GM19351 (cell line): ENCODE results near the gene JADE2.
A peak's percentile ranks its signal among the peaks of the same experiment; 100 is the strongest.
"Not testable (repeated sequence)": the region's sequence is repeated elsewhere in the genome, so short reads cannot be mapped to it uniquely, and the experiment has no call there.

Experiments used
- ATAC-seq: cut with Tn5 transposase; IDR thresholded peaks from one replicate; pipeline ENCODE4 v1.9.1; 2021; ENCODE audit warnings: mild to moderate bottlenecking, moderate library complexity; ENCODE audit not compliant: unreplicated experiment

The JADE2 gene

DNA sequence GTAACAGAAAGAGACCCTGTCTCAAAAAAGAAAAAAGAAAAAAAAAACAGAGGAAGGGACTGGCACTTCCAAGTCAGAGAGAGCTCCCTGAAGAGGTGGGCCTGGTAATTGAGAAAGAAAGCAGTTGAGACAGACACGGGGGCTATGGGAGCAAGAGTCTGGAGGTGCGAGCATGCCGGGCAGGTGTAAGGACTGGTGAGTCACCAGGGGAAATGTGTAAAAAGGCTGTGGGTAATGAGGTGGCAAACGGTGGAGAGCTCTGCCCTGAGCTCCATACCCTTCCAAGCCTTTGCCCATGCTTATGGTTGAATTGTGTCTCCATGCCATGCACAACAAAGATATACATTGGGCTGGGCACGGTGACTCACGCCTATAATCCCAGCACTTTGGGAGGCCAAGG, 18.0 kb upstream of the JADE2 start:
- ATAC-seq = no peak

DNA sequence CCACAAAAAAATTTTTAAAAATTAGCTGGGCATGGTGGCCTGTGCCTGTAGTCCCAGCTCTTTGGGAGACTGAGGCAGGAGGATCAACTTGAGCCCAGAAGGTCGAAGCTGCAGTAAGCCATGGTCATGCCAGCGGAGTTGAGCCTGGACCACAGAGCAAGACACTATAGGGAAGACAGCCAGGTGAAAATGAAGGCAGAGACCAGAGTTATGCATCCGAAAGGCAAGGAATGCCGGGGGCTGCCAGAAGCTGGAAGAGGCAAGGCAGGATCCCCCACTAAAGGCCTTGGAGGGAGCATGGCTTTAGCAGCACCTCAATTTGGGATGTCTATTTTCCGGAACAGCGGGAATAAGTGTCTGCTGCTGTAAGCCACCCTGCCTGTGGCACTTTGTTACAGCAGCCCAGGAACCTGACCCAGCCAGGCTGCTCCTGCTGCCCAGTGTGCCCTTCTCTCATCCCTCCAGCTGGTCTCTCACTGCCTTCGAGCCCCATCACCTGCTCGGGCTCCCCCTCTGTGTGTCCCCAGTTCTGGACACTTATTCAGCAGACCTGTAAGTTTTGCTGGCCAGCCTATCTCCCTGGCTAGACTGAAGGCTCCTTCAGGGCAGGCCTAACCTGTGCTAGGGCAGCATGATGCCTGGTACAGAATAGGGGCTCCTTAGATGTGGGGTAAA, 16.8 kb upstream of the JADE2 start:
- no peak for ATAC-seq

DNA sequence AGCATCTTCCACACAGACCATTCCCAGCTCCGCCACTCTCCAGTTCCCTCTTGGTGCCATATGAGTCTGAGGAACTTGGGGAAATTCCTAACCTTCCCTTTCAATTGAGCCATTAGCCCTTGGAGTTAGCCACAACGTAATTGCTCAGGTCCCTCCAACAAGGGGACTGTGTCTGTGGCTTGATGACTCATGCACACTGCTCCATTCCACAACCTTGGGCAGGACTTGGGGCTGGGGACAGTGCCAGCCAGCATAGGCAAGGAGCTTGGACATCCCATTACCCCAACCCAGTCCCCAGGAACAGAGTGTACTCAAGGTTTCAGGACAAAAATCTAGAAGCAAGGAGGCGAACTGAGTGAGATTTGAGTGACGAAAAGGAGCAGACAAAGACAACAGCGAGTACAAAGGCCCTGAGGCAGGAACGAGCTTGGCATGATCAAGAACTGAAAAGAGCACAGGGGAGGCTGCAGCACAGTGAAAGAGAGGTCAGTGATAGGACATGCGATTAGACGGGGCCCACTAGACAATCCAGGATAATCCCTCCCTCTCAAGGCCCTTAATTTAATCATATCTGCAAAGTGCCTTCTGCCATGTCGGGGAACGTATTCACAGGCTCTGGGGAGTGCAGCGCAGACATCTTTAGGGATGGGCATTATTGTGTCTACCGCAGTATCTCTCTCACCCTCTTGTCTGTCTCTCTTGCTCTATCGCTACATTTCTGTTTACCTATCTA, 16.0 kb upstream of the JADE2 start:
- ATAC-seq = no peak

DNA sequence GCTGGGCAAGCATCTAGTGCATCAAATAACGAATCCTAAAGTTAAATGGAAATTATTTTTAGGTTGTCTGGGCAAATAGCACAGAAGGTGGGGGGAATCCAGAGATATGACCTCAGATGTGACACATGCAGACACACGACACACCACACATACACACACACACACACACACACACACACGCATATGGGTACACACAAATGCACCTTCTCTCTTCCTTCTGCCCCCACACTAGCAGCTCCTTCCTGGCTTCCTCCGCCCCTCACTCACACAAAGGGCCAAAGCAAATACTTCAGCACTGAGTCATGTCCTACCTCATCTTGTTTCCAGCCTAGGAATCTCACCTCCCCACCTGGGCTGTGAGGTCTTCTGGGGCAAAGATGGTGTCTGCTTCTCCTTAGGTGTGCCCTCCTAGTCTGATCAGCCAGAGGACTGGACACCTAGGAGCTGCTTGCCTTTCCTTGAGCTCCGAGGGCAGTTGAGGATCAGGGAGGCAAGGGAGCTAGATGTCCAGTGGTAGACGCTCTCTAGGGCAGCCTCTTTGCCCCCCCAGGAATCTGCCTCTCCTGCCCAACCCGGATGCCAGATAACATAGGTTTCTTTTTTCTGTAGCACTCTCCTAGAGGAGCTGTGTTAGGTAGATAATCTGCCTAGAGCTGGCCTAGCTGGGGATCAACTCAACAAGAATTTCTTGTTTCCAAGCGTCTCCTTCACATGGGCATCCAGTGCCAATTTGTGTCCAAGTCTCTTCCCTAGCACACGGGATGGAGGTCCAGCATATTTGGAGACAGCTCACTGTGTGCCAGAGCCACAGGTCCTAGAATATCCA, 14.3 kb upstream of the JADE2 start:
- no peak for ATAC-seq

DNA sequence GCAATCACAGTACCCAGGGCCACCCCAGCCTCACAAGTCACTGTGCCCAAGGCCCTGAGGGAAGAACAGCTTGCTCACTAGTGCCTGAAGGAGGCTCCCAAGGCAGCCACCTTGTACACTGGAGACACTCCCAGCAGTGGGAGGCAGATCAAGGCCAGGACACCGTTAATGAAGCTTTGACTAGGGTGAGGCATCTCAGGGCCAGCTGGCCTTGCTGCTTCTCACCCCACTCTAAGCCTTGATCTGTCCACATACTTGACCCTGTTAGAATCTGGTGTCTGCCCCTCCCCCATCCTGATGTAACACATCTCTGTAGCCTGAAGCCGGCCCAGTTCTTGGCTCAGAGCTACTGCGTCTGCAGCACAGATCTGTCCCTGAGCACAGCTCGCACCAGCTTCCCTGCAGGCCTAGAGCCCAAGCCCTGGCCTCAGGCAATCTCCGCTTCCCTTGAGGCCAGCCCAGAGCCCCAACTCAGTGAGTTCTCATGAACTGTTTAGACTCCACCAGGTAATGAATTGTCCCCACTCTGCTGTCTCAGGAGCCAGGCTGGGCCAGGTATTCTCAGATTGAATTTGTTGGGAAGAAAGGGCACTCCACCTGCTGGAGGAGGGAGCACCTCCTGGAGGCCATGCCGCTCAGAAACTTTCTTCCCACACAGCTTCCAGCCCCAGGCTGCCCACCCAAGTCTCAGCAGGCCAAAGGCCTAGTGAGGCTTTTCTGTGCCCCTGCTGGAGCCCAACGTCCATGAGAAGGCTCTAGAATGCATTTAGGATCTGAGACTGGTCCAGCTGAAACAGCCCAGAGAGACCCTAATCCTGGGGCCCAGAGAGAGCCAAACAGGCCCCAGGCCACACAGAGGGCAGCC, 13.4 kb upstream of the JADE2 start:
- ATAC-seq = no peak

DNA sequence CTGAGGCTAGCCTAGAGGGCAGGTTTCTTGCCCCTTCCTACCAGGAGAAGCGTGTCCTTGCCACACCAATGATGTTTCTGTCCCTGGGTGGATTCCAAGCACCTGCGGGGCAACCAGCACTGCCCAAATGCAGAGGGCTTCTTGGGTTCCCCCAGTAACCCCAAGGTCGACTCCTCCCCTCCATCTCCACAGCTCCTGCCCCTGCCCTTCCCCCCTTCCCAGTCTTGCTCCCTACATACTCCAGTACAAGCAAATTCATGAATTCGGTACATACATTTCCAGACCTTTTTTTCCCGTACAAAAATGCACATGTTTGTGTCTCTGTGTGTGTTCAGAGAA, 12.8 kb upstream of the JADE2 start:
- ATAC-seq = no peak

DNA sequence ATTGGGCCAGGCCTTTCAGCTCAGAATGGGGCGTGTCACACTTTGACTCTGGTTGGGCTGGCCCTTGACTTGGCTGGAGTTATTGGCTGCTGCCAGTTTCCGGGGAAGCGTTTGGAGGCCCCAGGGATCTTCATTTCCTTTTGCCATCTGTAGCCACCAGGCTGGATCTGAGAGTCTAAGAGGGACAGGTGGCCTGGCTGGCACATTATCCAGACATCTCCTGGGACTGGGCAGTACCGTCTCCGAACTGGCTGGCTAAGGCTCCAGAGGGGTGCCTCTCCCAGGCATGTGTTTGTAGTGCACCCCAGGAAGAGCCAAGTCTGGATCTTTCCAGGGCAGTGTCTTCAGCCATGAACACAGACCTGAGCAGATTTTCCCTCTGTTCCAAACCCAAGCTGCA, 9.7 kb upstream of the JADE2 start:
- ATAC-seq = no peak

DNA sequence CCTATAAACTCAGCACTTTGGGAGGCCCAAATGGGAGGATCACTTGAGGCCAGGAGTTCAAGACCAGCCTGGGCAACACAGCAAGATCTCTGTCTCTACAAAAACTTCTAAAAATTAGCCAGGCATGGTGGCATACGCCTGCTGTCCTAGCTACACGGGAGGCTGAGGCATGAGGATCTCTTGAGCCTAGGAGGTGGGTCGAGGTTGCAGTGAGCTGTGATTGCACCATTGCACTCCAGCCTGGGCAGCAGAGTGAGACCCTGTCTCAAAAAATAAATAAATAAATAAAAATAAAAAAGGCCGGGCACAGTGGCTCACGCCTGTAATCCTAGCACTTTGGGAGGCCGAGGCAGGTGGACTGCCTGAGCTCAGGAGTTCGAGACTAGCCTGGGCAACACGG, 8.5 kb upstream of the JADE2 start:
- not testable (repeated sequence) for ATAC-seq

DNA sequence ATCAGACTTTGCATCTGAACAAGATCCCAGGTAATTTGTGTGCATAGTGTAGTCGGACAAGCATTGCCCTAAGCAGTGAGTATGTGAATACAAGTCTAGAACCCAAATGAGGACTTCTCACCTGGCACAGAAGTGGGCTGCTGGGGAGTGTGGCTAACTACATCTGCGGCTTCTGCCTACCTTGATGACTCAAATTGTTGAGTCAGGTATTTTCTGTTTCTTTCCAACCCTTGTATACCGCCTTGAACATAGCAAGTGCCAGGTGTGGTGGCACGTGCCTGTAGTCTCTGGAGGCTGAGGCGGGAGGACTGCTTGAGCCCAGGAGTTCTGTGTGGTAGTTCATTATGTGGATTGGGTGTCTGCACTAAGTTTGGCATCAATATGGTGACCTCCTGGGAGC, 7.9 kb upstream of the JADE2 start:
- no peak for ATAC-seq

DNA sequence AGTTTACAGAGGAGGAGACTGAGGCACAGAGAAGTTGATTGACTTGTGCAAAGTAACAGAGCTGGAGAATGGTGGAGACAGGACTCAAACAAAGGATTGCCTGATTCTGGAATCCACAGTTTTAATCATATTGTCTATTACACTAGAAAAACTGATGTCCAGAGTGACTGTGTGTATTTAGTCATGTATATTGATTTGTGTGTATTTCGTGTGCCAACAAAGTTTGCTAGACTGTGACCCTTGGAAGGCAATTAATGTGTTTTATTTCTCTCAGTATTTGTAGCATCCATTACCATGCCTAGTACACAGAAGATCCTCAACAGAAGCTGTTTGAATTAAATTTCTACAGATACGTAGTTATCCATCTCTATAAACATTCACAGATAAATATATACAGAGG, 5.5 kb upstream of the JADE2 start:
- no peak for ATAC-seq

DNA sequence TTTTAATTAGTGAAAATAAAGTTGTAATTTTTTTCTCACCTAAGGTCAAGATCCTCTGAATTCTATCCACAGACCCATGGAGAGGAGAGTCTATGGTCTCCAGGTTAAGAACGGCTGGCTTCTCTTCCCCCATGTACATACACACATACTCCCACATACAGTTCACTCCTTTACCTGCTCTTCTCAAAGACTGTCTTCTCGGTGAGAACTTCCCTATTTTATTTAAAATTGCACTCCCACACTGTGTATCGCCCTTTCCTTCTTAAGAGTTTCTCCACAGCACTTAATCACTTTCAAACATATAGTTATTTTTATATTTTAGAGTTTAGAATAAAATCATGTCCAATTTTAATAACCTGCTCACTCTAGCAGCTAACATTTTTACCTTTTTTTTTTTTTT, 3.6 kb upstream of the JADE2 start:
- no peak for ATAC-seq

DNA sequence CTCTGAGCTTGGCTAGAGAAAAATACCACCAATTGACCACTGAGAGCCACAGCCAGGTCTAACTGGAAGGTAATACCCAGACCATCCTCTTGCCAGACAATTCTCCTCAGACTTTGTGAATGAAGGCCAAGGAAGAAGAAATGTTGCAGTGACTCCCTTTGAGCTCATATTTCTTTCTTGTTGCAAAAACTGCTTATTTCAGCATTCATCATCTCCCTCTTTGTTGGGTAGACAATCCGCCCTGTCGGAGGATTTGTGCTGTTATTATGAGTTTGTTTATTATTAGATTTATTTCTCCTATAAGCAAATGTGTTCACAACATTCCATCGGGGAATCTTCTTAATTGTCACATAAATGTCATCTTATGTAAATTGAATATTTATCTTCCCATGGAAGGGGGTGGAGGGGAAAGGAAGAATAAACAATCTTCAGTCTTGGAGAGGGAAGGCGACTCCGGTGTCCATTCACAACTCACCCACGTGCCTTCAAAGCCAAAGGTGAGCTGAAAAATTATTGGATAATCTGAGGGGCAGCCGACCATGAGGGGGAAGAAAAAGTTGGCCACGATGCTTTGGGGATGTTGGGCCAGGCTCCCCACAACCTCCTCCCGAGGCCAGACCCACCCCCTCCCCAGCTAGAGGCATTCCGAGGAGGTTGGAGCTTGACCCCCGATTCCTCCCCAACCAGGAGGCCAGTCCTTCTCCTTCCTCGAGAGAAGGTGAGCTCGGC, 1.8 kb upstream of the JADE2 start:
- no peak for ATAC-seq

DNA sequence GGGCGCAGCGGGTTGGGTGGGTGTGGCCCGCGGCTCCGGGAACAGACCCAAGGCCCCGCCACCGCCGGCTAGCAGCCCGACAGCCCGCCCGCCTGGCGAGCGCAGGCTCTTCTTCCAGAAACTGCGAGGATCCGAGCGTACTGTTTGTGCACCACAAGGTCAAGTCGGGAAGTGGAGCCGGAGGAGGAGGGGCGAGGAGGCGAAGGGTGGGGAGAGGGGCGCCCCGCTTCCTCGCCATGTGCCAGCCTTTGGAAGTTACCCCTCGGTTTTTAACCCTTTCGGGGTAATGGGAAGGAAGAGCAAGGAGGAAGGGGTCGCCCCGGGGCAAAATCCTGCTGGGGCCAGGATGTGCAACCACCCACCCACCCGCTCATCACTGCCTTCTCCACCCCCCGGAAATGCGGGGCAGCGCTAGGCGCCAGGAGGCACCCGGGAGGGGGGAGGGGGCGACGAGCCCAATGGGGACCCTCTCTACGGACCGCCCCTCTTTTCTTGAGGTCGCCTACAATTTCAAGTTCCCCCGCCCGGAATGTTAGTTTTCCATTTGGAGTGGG, 1.1 kb upstream of the JADE2 start:
- ATAC-seq = no peak

DNA sequence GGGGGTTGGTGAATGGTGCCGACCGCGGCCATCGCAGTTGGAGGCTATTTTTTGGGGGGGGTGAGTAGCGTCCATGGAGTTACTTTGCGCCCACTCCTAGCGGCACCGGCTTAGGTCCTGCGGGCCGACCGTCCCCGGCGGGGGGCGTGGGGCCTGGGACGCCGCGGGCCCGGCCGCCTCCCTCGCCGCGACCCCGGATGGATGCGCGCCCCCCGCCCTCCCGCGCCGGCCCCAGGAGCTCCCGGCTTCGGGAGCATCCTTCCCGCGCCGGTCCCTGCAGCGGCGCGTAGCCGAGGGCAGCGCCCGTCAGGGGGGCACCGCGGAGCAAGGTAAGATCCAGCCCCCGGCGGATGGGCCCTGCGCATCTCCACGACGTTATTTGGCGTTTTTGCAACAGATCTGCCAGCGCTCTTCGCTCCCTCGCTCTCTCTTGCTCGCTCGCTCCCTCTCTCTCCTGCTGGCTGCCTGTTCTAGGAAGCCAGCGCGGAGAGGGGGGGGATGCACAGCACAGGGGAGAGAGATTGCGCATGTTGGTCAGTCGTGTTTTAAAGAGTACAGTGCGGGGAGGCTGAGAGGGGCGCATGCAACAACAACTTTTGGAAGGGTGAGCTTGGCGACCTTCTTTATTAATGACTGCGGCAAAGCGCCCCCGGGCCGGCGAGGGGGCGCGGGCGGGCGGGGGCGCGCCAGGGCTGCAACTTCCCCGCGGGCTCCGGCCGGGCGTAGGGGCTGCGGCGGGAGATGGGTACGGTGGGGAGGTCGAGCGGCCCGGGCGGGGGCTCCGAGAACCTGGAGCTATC, 413 bp downstream of the JADE2 start:
- ATAC-seq = no peak

DNA sequence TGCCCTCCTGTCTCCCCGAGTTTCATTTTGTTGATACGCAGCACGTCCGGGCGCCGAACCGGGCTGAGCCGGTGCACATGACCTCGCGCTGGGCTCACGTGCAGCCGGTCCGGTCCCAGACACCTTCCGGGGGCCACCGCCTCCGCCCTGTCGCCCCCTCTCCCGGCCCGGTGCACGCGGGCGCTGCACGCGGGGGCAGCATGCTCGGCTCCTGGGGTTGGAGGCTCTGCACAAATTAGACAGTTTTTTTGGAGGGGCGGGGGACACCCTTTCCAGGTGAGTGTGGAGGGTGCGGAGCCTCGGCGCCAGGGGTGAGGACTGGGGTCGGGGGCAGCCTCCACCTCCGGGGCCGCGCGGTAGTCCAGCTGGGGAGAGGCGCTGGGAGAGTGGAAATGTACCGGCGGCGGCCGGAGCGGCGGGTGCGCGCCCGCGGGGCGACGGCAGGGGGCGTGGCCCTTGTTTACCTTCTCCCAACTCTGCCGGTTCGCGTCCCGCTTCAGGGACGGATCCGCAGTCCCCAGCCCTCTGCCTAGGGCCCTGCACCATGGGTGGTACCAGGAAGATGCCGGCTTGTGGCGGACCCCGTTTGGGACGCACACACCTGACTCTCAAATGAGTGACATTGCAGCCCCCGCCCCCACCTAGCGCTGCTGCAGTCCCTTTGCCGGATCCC, 1.1 kb downstream of the JADE2 start:
- peak; percentile 28 for ATAC-seq

DNA sequence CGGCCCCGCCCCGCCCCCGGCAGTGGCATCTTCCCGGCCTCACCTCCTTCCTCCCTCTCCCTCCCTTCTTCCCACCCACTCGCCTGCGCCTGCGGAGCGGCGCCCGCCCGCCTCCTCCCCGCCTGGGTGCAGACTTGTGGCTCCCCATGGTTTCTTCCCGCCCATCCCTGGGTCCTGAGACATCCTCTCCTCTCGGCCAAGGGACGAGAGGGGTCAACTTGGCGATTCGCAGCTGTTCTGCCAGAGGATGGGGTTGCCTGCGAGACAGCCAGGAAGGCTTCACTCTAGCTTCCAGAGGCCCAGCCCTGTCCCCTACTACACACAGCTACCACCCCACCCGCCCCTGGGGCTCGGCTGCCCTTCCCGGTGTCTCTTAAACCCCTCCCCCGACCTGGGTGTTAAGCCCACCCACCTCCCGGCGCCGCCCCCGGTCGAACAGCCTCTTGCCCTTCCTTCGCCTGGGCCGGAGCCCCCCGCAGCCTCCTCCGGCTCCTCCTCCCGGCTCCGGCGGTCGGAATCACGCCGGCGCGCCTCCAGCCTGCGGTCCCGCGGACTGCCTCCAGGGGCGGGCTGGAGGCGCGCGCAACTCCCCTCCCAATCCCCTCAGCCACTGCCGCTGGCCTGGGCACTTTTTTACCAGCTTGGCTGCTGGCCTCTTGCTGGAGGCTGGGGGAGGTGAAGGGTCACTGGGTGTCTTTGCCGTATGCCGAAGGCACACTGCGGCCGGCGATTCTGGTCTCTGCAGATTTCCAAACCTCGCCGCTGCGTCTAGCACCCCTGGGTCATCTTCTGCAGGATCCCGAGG, 1.9 kb downstream of the JADE2 start:
- ATAC-seq = peak; percentile 38

DNA sequence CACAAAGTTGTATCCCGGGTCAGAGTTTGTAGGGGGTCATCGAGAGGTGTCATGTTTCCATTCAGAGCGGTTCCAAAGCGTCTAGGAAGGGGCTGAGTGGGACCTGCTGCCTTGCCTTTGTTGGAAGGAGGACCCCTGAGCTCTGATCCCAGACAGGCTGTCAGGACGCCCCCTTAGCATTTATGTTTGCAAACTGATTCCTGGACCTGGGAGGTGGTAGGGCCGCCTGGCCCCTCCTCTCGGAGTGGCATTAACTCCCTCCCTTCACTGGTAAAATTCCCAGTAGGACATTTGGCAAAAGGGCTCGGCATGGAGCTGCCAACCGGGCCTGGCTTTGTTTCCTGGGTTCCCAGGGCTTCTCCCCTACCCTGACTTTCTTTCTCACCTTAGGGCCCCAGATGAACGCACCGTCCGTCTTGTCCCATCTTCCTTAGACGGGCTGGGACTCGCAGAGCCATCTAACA, 2.5 kb downstream of the JADE2 start:
- ATAC-seq = no peak

DNA sequence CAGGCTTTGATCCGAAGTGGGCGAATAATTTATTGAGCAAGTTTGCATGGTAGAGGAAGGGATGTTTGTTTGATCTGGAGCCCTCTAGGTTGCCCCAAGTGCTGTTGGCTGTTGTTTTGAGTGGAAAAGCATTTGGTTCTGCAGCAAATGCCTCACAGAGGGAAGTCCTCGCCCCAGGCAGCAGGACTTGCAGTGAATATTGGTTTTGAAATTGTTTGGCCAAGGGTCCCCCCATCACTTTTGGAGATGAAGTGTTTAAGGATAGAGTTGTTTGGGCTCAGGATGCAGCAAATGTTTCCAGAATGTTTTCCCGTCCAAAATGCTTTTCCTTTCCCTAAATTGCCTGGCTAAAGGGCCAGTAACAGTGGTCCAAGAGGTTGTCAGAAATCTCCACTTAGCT, 3.1 kb downstream of the JADE2 start:
- no peak for ATAC-seq
